CD4-positive, CD25-positive, alpha-beta regulatory T cell (primary cell): ENCODE results near the gene LRP1. TPM values are rescaled to one million over a fixed set of nuclear protein-coding genes. Genes with fewer than 3 reads are reported as not detected.

Experiments used
- ATAC-seq, 2 donors: fragments of 150-1000 bp; cut with Tn5 transposase; one replicate each; pipeline ENCODE4 v1.10.0; 2021; ENCODE audit warnings: low read depth in 2 of 2, moderate number of reproducible peaks in 2 of 2, moderate library complexity in 1 of 2
- DNase-seq, 3 donors: peaks; one replicate each; pipeline versions ENCODE4 v3.0.0 to v3.0.0-alpha.2; 2012 to 2022; ENCODE audit warnings: mixed read lengths in 1 of 3
- H3K27ac ChIP-seq: one replicate; pipeline ENCODE4 v1.7.0; 2013; ENCODE audit warnings: mild to moderate bottlenecking, low read length; ENCODE audit not compliant: insufficient read depth, poor library complexity, severe bottlenecking
- H3K27me3 ChIP-seq: one replicate; pipeline ENCODE4 v1.7.0; 2013; ENCODE audit warnings: low read length; ENCODE audit not compliant: control insufficient read depth, insufficient read depth
- H3K36me3 ChIP-seq: one replicate; pipeline ENCODE4 v1.7.0; 2013; ENCODE audit warnings: mild to moderate bottlenecking, low read length, moderate library complexity; ENCODE audit not compliant: control insufficient read depth, insufficient read depth
- H3K4me1 ChIP-seq: 2 replicates; pipeline ENCODE4 v1.7.0; 2013; ENCODE audit warnings: mild to moderate bottlenecking, low read length; ENCODE audit not compliant: insufficient read depth, control insufficient read depth, poor library complexity, severe bottlenecking
- H3K4me3 ChIP-seq: one replicate; pipeline ENCODE4 v1.7.0; 2013; ENCODE audit warnings: low read depth, mild to moderate bottlenecking, low read length, moderate library complexity
- H3K9me3 ChIP-seq, 2 experiments: 1 replicate in 1 of 2; 2 replicates in 1 of 2; pipeline ENCODE4 v1.7.0; 2013; ENCODE audit warnings: low read length in 2 of 2, mild to moderate bottlenecking in 1 of 2, moderate library complexity in 1 of 2; ENCODE audit not compliant: control insufficient read depth in 2 of 2
- H3K27ac Mint-ChIP-seq, 3 donors: one replicate each; pipeline ENCODE4 v1.8.0; 2020 to 2022; ENCODE audit warnings: mild to moderate bottlenecking in 3 of 3, mixed read lengths in 3 of 3, moderate library complexity in 2 of 3
- H3K27me3 Mint-ChIP-seq: one replicate; pipeline ENCODE4 v1.8.0; 2022; ENCODE audit warnings: mild to moderate bottlenecking, mixed read lengths
- H3K36me3 Mint-ChIP-seq: one replicate; pipeline ENCODE4 v1.8.0; 2020; ENCODE audit warnings: mixed read lengths
- H3K4me1 Mint-ChIP-seq, 4 donors: one replicate each; pipeline ENCODE4 v1.8.0; 2020 to 2022; ENCODE audit warnings: mixed read lengths in 4 of 4, mild to moderate bottlenecking in 1 of 4
- H3K4me3 Mint-ChIP-seq, 4 donors: one replicate each; pipeline ENCODE4 v1.8.0; 2020 to 2022; ENCODE audit warnings: mild to moderate bottlenecking in 4 of 4, mixed read lengths in 4 of 4, moderate library complexity in 3 of 4
- H3K9me3 Mint-ChIP-seq, 7 donors: one replicate each; pipeline ENCODE4 v1.8.0; 2020 to 2022; ENCODE audit warnings: mixed read lengths in 7 of 7, mild to moderate bottlenecking in 3 of 7, moderate library complexity in 2 of 7
- polyA plus RNA-seq, 4 donors: library from polyadenylated mRNA; unstranded; fragments of 300-500 nt; fragmentation: Illumina TruSeq; gene quantifications; one replicate each; pipeline ENCODE4 v1.2.3, GENCODE V29; 2021
- total RNA-seq: library from RNA; stranded (reverse); gene quantifications from one replicate; pipeline ENCODE4 v1.2.3, GENCODE V29; 2022

The LRP1 gene
- total and polyA plus RNA-seq, 5 donors from 2014 or later = 0.13 to 3.9 (median 0.21) TPM; not detected in 1

GRCh38 chr12:57185906-57186508, 57.7 kb downstream of the LRP1 start:
- no peaks in the 10 kb centered on the region for H3K27me3 ChIP-seq

GRCh38 chr12:57187222-57188089, 59.2 kb downstream of the LRP1 start:
- H3K36me3 ChIP-seq = no peaks in the 10 kb centered on the region
- Mint-ChIP-seq H3K27ac (peak overlapping the region in 1 of 3 donors; percentile 69), H3K9me3 (peaks cover 0 to 1% (median 0%) of the 10 kb centered on the region in 7 donors), H3K36me3 (no peaks in the 10 kb centered on the region), H3K27me3 (no peaks in the 10 kb centered on the region), H3K4me1 (peaks cover 0 to 4% (median 0%) of the 10 kb centered on the region in 4 donors), H3K4me3 (no peak overlapping the region)
- no peak overlapping the region for H3K27ac ChIP-seq
- DNase-seq (no peak), ATAC-seq (no peak)
- no peaks in the 10 kb centered on the region for H3K4me1 ChIP-seq
- no peaks in the 10 kb centered on the region for H3K27me3 ChIP-seq
- no peak overlapping the region for H3K4me3 ChIP-seq
- H3K9me3 ChIP-seq = no peaks in the 10 kb centered on the region

More at GRCh38 chr12:57185906-57186508, 57.7 kb downstream of the LRP1 start:
- H3K4me3 Mint-ChIP-seq = no peak overlapping the region
- peaks cover 4% of the 10 kb centered on the region for H3K27me3 Mint-ChIP-seq
- no peaks in the 10 kb centered on the region for H3K4me1 ChIP-seq
- no peak overlapping the region for H3K27ac Mint-ChIP-seq
- DNase-seq (no peak), ATAC-seq (no peak)
- H3K4me3 ChIP-seq = no peak overlapping the region
- no peaks in the 10 kb centered on the region for H3K36me3 ChIP-seq
- no peaks in the 10 kb centered on the region for H3K9me3 ChIP-seq
- H3K27ac ChIP-seq = no peak overlapping the region
- H3K36me3 Mint-ChIP-seq = no peaks in the 10 kb centered on the region
- peaks cover 0 to 4% (median 0%) of the 10 kb centered on the region in 4 donors for H3K4me1 Mint-ChIP-seq
- H3K9me3 Mint-ChIP-seq = peaks cover 0 to 1% (median 0%) of the 10 kb centered on the region in 7 donors

DNA sequence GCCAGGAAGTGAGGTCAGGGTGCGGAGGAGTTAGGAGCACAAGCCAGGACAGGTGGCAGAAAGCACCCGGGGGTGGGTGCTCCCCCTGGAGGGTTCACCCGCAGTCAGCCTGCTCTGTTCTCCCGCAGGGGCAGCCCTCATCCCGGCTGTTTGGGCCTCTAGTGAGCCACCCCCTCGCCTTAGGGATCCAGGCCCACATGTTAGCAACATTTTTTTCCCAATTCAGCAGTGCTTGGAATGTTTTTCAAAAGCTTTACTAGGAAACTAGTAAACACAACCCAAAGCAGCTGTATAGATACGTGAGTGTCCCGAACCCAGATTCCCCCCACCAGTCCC, 59.8 kb downstream of the LRP1 start:
- no peak overlapping the region for H3K27ac ChIP-seq
- peaks cover 0 to 1% (median 0%) of the 10 kb centered on the region in 7 donors for H3K9me3 Mint-ChIP-seq
- H3K27ac Mint-ChIP-seq = no peak overlapping the region
- H3K4me1 Mint-ChIP-seq = peaks cover 0 to under 1% (median 0%) of the 10 kb centered on the region in 4 donors
- no peaks in the 10 kb centered on the region for H3K27me3 ChIP-seq
- H3K27me3 Mint-ChIP-seq = no peaks in the 10 kb centered on the region
- DNase-seq (no peak), ATAC-seq (no peak)
- H3K36me3 ChIP-seq = no peaks in the 10 kb centered on the region
- H3K4me3 Mint-ChIP-seq = no peak overlapping the region
- no peak overlapping the region for H3K4me3 ChIP-seq
- H3K36me3 Mint-ChIP-seq = no peaks in the 10 kb centered on the region
- no peaks in the 10 kb centered on the region for H3K9me3 ChIP-seq
- H3K4me1 ChIP-seq = no peaks in the 10 kb centered on the region

- H3K27me3 ChIP-seq = no peaks in the 10 kb centered on the region
- H3K4me3 Mint-ChIP-seq = no peak overlapping the region
- no peaks in the 10 kb centered on the region for H3K4me1 Mint-ChIP-seq
- no peaks in the 10 kb centered on the region for H3K9me3 Mint-ChIP-seq
- no peaks in the 10 kb centered on the region for H3K36me3 ChIP-seq
- no peak overlapping the region for H3K4me3 ChIP-seq
- no peak overlapping the region for H3K27ac Mint-ChIP-seq
- DNase-seq = no peak
- H3K27ac ChIP-seq = no peak overlapping the region
- no peak for ATAC-seq
- H3K9me3 ChIP-seq = no peaks in the 10 kb centered on the region
- H3K27me3 Mint-ChIP-seq = no peaks in the 10 kb centered on the region
- no peaks in the 10 kb centered on the region for H3K4me1 ChIP-seq
- H3K36me3 Mint-ChIP-seq = no peaks in the 10 kb centered on the region
These were observed 61.8 kb downstream of the LRP1 start for GRCh38 chr12:57190037-57190436.

DNA sequence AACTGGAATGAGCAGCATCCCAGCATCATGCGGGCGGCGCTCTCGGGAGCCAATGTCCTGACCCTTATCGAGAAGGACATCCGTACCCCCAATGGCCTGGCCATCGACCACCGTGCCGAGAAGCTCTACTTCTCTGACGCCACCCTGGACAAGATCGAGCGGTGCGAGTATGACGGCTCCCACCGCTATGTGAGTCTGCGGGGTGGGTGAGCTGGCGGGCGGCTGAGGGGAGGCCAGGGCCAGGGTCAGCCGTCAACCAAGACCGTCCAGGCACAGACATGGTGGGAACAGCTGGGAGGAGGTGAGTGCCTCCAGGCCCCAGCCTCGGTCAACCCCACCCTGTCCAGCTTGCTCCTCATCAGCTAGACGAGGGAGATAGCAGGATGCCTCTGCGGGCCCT, 62.5 kb downstream of the LRP1 start:
- no peaks in the 10 kb centered on the region for H3K36me3 ChIP-seq
- no peaks in the 10 kb centered on the region for H3K27me3 Mint-ChIP-seq
- no peaks in the 10 kb centered on the region for H3K27me3 ChIP-seq
- H3K27ac Mint-ChIP-seq = no peak overlapping the region
- no peaks in the 10 kb centered on the region for H3K4me1 ChIP-seq
- H3K9me3 Mint-ChIP-seq = no peaks in the 10 kb centered on the region
- no peaks in the 10 kb centered on the region for H3K9me3 ChIP-seq
- H3K36me3 Mint-ChIP-seq = no peaks in the 10 kb centered on the region
- DNase-seq = no peak
- H3K4me3 Mint-ChIP-seq = no peak overlapping the region
- no peak overlapping the region for H3K27ac ChIP-seq
- no peak for ATAC-seq
- no peaks in the 10 kb centered on the region for H3K4me1 Mint-ChIP-seq
- H3K4me3 ChIP-seq = no peak overlapping the region

GRCh38 chr12:57191410-57191809, 63.1 kb downstream of the LRP1 start:
- ATAC-seq = no peak
- Mint-ChIP-seq H3K4me3 (no peak overlapping the region), H3K27ac (no peak overlapping the region)

DNA sequence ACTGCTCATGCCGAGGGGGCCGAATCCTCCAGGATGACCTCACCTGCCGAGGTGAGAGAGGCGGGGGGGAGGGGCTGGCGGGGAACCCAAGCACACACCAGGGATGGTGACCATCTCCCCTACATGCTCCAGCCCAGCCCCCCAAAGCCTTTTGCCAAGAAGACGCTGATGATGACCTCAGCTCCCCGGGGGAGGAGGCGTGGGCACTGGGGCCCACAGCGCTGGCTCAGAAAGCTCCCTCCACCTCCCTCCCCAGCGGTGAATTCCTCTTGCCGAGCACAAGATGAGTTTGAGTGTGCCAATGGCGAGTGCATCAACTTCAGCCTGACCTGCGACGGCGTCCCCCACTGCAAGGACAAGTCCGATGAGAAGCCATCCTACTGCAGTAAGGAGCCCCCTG, 64.6 kb downstream of the LRP1 start:
- H3K27ac Mint-ChIP-seq = no peak overlapping the region
- no peak overlapping the region for H3K4me3 Mint-ChIP-seq
- Histone ChIP-seq H3K4me3 (no peak overlapping the region), H3K27me3 (no peaks in the 10 kb centered on the region), H3K9me3 (no peaks in the 10 kb centered on the region), H3K4me1 (no peaks in the 10 kb centered on the region), H3K27ac (no peak overlapping the region), H3K36me3 (no peaks in the 10 kb centered on the region)
- no peaks in the 10 kb centered on the region for H3K4me1 Mint-ChIP-seq
- no peaks in the 10 kb centered on the region for H3K36me3 Mint-ChIP-seq
- ATAC-seq = no peak
- no peaks in the 10 kb centered on the region for H3K27me3 Mint-ChIP-seq
- DNase-seq = no peak
- H3K9me3 Mint-ChIP-seq = no peaks in the 10 kb centered on the region

More at GRCh38 chr12:57191410-57191809, 63.1 kb downstream of the LRP1 start:
- DNase-seq = no peak
- Histone ChIP-seq H3K4me1 (no peaks in the 10 kb centered on the region), H3K9me3 (no peaks in the 10 kb centered on the region), H3K27me3 (no peaks in the 10 kb centered on the region), H3K36me3 (no peaks in the 10 kb centered on the region), H3K27ac (no peak overlapping the region), H3K4me3 (no peak overlapping the region)
- no peaks in the 10 kb centered on the region for H3K9me3 Mint-ChIP-seq
- no peaks in the 10 kb centered on the region for H3K36me3 Mint-ChIP-seq
- H3K4me1 Mint-ChIP-seq = no peaks in the 10 kb centered on the region
- H3K27me3 Mint-ChIP-seq = no peaks in the 10 kb centered on the region
